Measurements from ENCODE around the gene GJD3.

DNA sequence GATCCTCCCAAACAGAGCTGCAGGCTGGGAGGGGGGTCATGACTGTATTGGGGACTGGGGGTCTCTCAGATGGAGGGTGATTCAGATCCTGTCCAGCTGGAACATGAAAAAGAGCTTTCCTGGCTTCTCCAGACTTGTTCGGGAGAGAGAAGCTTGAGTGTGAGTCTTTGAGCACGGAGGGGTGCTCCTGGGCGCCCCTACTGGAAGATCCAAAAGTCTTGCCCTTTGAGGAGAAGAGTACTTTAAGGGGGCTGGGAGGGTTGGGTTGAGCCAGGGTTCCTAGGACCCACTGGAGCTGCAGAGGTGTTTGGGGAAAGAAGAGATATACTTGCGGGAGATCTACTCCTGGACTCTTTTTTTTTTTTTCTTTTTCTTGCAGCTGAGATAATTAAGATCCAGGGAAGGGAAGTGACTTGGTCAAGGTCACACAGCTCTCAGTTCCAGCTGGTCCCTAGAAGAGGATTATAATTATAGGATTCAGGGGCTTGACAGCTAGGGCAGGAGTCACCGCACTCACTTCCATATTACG is 47.1 kb downstream of the GJD3 start:
- TF ChIP-seq, protein P1, sequence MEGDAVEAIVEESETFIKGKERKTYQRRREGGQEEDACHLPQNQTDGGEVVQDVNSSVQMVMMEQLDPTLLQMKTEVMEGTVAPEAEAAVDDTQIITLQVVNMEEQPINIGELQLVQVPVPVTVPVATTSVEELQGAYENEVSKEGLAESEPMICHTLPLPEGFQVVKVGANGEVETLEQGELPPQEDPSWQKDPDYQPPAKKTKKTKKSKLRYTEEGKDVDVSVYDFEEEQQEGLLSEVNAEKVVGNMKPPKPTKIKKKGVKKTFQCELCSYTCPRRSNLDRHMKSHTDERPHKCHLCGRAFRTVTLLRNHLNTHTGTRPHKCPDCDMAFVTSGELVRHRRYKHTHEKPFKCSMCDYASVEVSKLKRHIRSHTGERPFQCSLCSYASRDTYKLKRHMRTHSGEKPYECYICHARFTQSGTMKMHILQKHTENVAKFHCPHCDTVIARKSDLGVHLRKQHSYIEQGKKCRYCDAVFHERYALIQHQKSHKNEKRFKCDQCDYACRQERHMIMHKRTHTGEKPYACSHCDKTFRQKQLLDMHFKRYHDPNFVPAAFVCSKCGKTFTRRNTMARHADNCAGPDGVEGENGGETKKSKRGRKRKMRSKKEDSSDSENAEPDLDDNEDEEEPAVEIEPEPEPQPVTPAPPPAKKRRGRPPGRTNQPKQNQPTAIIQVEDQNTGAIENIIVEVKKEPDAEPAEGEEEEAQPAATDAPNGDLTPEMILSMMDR (IDR thresholded peaks at IDR 0.05), result peak; percentile 24 to 46 (median 28)
- TF ChIP-seq POLR2A (IDR thresholded peaks at IDR 0.05), result no peak
